ENCODE results near the gene ARFIP2. TPM values are rescaled to one million over a fixed set of nuclear protein-coding genes. Genes with fewer than 3 reads are reported as not detected.
"Not testable (repeated sequence)": the region's sequence is repeated elsewhere in the genome, so short reads cannot be mapped to it uniquely, and the experiment has no call there.

ARFIP2 gene
- total RNA-seq, 1 experiment from 2014 or later = 55.1 TPM

GRCh38 chr11:6523253-6523652, 42.1 kb upstream of the ARFIP2 start:
- no peaks in the 10 kb centered on the region for H3K4me1 ChIP-seq (ENCODE audit: insufficient read depth, low read length)
- no peak overlapping the region for H3K4me3 Mint-ChIP-seq
- H3K23me2 ChIP-seq (ENCODE audit: insufficient read length, low read depth, low read length, poor library complexity, severe bottlenecking) = no peaks in the 10 kb centered on the region
- no peak overlapping the region for H4K5ac ChIP-seq (ENCODE audit: insufficient read length, low read depth, low read length)
- H3K4me2 ChIP-seq (ENCODE audit: insufficient read depth, insufficient read length, low read length) = no peak overlapping the region
- H2AK5ac ChIP-seq (ENCODE audit: insufficient read length, low read length) = no peak overlapping the region
- peaks cover 2 to 10% (median 5%) of the 10 kb centered on the region in 3 experiments; a peak in 3 of 7 replicates for H3K36me3 Mint-ChIP-seq (ENCODE audit: insufficient read depth in 1 of 3, low read depth in 3 of 3)
- no peaks in the 10 kb centered on the region for H3K9me3 ChIP-seq (ENCODE audit: control insufficient read depth, low read depth, low read length)
- H3K4me1 Mint-ChIP-seq = no peaks in the 10 kb centered on the region
- H3K14ac ChIP-seq (ENCODE audit: insufficient read depth, low read length) = no peak overlapping the region
- no peak overlapping the region for H3K23ac ChIP-seq (ENCODE audit: insufficient read length, low read depth, low read length)
- H3K56ac ChIP-seq (ENCODE audit: insufficient read length, low read depth, low read length) = no peak overlapping the region
- no peak overlapping the region for H2BK15ac ChIP-seq (ENCODE audit: low read depth, low read length)
- H3K27ac Mint-ChIP-seq = no peak overlapping the region
- H3K79me2 ChIP-seq (ENCODE audit: insufficient read depth, low read length) = no peaks in the 10 kb centered on the region
- no peak overlapping the region for H2BK5ac ChIP-seq (ENCODE audit: insufficient read length, low read length)
- H4K8ac ChIP-seq (replicated peaks; ENCODE audit: insufficient read length, low read depth, low read length) = no peak overlapping the region
- no peak overlapping the region for H3T11ph ChIP-seq (ENCODE audit: low read length)
- no peak overlapping the region for H3K9ac ChIP-seq (ENCODE audit: extremely low read depth, insufficient read length, low read length)
- no peaks in the 10 kb centered on the region for H3K27me3 Mint-ChIP-seq (ENCODE audit: low read depth)
- H3K79me1 ChIP-seq (ENCODE audit: insufficient read depth, low read depth, low read length, poor library complexity, severe bottlenecking) = no peaks in the 10 kb centered on the region
- no peak overlapping the region for H2BK20ac ChIP-seq (ENCODE audit: low read depth, low read length, poor library complexity, severe bottlenecking)
- no peak for TF ChIP-seq CTCF (conservative IDR thresholded peaks at IDR 0.05)
- no peak overlapping the region for H3K18ac ChIP-seq (ENCODE audit: insufficient read length, low read depth, low read length)
- no peak overlapping the region for H3K27ac ChIP-seq (ENCODE audit: insufficient read length, low read depth, low read length)
- H3K27me3 ChIP-seq (ENCODE audit: insufficient read depth, low read length) = no peaks in the 10 kb centered on the region
- no peaks in the 10 kb centered on the region for H4K20me1 ChIP-seq (ENCODE audit: control insufficient read depth, insufficient read depth, insufficient read length)
- DNase-seq = no peak
- no peak overlapping the region for H2BK120ac ChIP-seq (ENCODE audit: low read depth, low read length, poor library complexity, severe bottlenecking)
- H2AFZ ChIP-seq (ENCODE audit: low read length) = no peak overlapping the region
- no peak overlapping the region for H4K91ac ChIP-seq (ENCODE audit: insufficient read length, low read depth, low read length)
- H2BK12ac ChIP-seq (ENCODE audit: insufficient read length, low read depth, low read length) = no peak overlapping the region
- no peak overlapping the region for H3K4ac ChIP-seq (ENCODE audit: low read depth, low read length)
- H3K9me3 Mint-ChIP-seq = no peaks in the 10 kb centered on the region
- WGBS (ENCODE audit: extremely low coverage, insufficient read length, low lambda C conversion rate) = no CpG with 5 or more reads among the region's 1 CpG

GRCh38 chr11:6521946-6522345, 40.8 kb upstream of the ARFIP2 start:
- not testable (repeated sequence) for H2AK5ac ChIP-seq (ENCODE audit: insufficient read length, low read length); H2BK15ac ChIP-seq (ENCODE audit: low read depth, low read length); H3T11ph ChIP-seq (ENCODE audit: low read length); H3K23ac ChIP-seq (ENCODE audit: insufficient read length, low read depth, low read length); H3K23me2 ChIP-seq (ENCODE audit: insufficient read length, low read depth, low read length, poor library complexity, severe bottlenecking); H3K4me3 Mint-ChIP-seq; H4K8ac ChIP-seq (replicated peaks; ENCODE audit: insufficient read length, low read depth, low read length); H4K91ac ChIP-seq (ENCODE audit: insufficient read length, low read depth, low read length); H3K27ac Mint-ChIP-seq; H3K27me3 ChIP-seq (ENCODE audit: insufficient read depth, low read length); H2BK120ac ChIP-seq (ENCODE audit: low read depth, low read length, poor library complexity, severe bottlenecking); H3K4ac ChIP-seq (ENCODE audit: low read depth, low read length); H4K20me1 ChIP-seq (ENCODE audit: control insufficient read depth, insufficient read depth, insufficient read length); H2BK12ac ChIP-seq (ENCODE audit: insufficient read length, low read depth, low read length); H3K4me1 Mint-ChIP-seq; H2AFZ ChIP-seq (ENCODE audit: low read length); H3K9me3 ChIP-seq (ENCODE audit: control insufficient read depth, low read depth, low read length); H3K4me1 ChIP-seq (ENCODE audit: insufficient read depth, low read length); H3K27me3 Mint-ChIP-seq (ENCODE audit: low read depth); H3K56ac ChIP-seq (ENCODE audit: insufficient read length, low read depth, low read length); H2BK5ac ChIP-seq (ENCODE audit: insufficient read length, low read length); H3K4me2 ChIP-seq (ENCODE audit: insufficient read depth, insufficient read length, low read length); H3K14ac ChIP-seq (ENCODE audit: insufficient read depth, low read length); H4K5ac ChIP-seq (ENCODE audit: insufficient read length, low read depth, low read length); H3K79me1 ChIP-seq (ENCODE audit: insufficient read depth, low read depth, low read length, poor library complexity, severe bottlenecking); H3K18ac ChIP-seq (ENCODE audit: insufficient read length, low read depth, low read length); H3K79me2 ChIP-seq (ENCODE audit: insufficient read depth, low read length); H3K27ac ChIP-seq (ENCODE audit: insufficient read length, low read depth, low read length); H2BK20ac ChIP-seq (ENCODE audit: low read depth, low read length, poor library complexity, severe bottlenecking); H3K9ac ChIP-seq (ENCODE audit: extremely low read depth, insufficient read length, low read length); H3K9me3 Mint-ChIP-seq; DNase-seq
- H3K36me3 Mint-ChIP-seq (ENCODE audit: insufficient read depth in 1 of 3, low read depth in 3 of 3) = peaks cover 2 to 12% (median 5%) of the 10 kb centered on the region in 3 experiments; a peak in 3 of 7 replicates
- WGBS (ENCODE audit: extremely low coverage, insufficient read length, low lambda C conversion rate) = no CpG with 5 or more reads among the region's 3 CpGs

Data from H9 (cell line).